Kidney tubule cell (primary cell): ENCODE measurements around the gene C5.
A peak's percentile ranks its signal among the peaks of the same experiment; 100 is the strongest.

Experiments used
- DNase-seq: peaks from one replicate; pipeline ENCODE4 v3.0.0-alpha.2; 2018; ENCODE audit warnings: low spot score

Gene C5

DNA sequence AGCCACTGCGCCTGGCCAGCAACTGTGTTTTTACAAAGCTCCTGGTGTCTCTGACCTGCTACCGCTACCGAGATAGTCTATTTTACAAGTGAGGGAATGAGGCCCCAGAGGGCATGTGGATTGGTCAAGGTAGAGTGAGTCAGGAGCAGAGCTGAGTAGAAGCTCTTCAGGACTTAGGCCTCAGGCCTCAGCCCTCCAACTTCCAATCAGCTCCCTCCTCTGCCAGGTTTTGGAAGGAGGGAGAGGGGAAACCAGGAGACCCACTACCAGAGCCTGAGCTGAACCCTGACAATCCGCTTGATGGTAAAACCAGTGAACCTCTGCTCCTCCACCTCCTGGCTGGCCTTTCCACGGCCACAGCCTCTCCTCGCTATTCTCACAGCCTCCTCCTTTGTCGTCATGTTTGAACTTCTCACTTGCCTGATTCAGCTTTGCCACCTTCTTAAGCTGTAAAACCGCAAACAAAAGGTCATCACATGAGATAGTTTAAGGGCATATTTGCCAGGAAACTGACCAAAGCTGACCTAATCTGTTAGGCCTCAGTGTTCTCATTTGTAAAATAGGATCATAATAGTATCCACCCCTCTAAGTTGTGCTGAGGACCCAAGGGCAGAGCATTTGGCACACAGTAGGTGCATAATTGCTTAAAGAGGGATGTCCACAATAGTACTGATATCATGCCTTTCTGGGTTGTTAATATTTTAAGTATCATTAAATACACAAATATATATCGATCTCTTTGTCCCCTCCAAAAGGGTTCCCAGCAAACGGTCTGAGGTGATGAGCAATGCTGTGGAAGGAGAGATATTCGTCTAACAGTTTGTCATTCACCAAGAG, 125.2 kb downstream of the C5 start:
- peak; percentile 43 for DNase-seq

DNA sequence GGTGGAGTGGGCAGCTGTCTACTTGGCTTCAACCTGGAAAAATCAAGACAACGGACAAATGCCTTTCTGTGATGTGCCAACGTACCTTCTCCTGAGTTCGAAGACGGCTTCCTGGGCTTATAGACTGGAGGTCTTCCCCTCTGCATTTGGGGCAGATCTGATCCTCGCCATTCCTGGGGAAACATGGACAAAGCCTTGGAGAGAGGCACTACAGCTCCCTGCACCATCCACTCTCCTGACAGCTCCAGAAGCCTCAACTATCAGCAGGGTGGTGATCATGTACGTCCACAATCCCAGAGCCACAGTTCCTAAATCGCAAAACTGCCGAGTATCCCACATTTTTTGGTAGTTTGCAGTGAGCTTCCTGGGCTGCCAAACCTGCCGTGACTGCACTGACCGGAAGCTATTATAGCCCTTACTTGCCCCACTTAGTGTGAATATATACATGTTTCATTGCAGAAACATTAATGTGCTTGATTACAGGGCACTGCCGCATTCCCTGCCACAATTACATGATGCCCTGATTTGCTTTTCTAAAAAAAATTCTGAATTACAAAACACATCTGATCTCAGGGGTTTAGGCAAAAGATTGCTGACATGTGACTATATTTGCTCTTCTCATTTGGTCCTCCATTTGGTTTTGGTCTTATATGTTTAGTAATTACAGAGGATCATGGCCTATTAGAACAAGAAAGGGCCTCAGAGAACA, 126.3 kb downstream of the C5 start:
- no peak for DNase-seq

DNA sequence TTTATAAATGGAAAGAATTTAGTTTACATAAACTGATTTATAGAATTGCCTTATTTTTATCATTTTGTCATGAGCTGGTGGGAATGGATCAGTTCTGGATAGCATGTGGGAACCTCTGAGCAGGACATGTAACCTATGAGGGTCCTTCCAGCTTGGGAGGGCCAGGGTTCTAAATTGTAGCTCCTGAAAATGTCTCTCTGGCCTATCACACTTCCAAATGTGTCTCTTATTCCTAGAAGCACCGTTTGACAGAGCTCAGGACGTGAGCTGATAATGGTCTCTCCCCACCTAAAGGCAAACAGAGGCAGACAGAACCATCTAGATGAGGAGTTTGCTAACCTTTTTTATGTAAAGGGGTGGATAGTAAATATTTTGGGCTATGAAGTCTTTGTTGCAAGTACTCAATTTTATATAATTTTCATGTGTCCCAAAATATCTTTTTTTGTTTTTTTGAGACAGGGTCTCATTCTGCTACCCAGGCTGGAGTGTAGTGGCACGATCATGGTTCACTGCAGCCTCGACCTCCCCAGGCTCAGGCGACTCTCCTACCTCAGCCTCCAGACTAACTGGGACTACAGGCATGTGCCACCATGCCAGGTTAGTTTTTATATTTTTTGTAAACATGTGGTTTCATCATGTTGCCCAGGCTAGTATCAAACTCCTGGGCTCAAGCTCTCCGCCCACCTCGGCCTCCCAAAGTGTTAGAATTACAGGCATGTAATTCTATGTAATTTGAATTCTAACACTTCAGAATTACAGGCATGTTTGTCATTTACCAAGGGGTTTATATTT, 127.5 kb downstream of the C5 start:
- no peak for DNase-seq

DNA sequence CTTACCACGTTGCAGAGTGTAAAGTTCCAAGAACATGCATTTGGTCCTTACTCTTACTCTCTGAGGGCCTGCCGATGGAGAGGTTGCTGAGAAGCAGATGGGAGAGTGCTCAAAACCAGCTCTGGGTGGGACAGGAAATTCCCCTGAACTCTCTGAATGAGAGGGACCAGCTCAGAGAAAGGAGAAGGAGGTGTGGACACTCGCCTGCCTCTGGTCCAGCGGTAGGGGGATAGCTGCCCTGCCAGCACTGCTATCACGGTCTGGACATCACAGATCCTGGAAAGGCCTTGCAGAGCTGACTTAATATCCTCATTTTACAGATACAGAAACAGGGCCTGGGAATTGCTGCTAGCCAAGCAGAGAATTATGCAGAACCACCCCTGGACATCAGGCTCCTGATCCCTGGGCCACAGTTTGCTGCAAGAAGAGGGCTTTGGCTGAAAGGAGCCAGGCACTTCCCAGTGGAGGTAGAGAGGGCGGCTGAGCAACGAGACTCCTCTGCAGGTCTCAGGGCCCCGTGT, 128.4 kb downstream of the C5 start:
- DNase-seq = no peak

DNA sequence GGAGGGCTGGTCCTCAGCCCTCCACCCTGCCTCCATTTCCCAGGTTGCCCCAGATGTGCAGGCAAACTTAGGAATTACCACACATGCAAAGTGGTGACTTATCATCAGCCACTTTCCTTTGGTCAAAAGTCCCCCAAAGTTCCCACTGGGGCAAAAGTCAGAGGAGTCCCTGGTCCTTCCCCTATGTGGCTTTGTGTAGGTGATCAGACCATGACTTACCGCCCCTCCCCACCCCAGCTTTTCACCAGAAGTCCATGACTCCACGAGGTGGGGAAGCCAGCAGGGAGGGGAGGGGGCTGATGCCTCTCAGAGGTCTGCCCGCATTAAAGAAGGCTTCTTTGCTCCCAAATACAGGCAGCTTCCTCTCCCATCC, 129.3 kb downstream of the C5 start:
- no peak for DNase-seq

DNA sequence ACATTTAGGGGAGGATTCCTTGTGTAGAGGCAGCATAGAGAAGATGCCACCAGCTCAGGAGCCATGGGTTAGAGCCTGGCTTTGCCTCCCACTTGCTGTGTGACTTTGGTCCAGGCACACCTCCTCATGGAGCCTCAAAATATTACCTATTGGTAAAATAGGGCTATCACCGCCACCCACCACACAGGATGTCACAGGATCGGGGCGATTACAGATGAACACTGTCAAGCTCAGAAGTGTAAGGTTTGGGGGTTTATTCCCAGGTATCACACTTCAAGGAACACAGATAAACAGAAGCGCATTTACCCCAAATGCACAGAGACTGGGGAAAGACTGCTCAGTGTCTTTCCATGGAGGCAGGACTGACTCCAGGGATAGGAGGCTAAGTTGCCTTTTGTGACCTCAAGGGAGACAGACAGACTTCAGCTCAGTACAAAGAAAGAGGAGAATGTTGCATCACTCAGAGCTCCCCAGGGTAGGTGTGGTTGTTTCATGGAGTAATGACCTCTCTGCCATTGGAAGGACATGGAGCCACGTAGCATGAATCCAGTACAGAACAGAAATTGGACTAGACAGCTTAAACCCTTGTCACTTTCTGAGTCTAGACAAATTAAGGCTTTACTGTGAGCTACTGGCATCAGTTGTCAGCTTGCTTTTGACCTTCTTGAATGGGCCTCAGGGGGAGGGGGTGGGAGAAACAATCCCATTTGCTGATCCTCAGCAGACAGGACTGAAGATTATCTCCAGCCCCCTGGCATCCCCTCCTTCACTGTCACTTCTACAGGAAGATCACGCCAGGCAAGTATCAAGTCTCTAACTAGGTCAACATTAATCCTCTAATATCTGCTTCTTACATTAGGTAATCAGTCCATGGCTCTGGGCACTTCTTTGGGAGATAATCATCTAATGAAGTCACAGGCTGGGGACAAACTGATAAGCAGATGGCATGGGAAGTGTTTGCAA, 130.0 kb downstream of the C5 start:
- no peak for DNase-seq

DNA sequence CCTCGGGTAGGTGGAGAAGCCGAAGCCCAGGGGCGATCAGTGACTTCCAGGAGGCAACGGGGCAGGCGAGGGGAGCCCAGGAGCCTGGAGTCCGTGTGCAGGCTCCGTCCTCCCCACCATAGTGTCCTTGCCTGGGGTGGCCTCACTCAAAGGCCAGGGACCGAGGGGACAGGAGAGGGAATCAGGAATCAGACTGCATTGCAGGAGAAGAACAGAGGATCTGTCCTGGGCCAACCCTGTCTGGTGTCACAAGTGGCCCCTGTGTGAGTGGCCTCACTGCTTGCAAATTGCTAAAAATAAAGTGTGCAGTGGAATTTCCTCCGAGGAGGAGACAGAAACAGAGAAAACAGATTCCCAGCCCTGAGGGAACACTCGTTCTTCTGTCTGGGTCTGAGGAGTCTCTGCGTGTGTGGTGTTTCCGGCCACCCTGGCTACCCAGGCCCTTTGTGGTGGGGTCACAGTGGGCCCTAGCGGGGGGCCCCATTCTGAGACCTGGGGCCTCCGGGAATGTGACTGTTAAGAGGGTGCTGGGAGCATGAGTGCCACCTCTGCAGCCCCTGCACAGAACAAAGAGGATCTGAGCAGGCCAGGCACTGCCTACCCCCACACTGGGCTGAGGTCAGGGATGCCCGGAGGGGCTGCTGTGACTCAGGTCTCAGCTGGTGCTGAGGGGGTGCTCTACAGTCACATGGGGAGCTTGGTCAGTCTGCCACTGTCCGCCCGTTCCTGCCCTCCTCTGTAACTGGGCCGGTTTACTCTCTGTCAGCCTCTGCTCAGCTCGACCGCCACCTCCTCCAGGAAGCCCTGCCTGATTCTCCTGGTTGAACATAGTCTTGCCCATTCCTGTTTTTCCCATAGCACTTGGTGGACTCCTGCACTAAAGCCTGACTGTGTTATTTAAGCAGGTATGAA, 130.9 kb downstream of the C5 start:
- no peak for DNase-seq

DNA sequence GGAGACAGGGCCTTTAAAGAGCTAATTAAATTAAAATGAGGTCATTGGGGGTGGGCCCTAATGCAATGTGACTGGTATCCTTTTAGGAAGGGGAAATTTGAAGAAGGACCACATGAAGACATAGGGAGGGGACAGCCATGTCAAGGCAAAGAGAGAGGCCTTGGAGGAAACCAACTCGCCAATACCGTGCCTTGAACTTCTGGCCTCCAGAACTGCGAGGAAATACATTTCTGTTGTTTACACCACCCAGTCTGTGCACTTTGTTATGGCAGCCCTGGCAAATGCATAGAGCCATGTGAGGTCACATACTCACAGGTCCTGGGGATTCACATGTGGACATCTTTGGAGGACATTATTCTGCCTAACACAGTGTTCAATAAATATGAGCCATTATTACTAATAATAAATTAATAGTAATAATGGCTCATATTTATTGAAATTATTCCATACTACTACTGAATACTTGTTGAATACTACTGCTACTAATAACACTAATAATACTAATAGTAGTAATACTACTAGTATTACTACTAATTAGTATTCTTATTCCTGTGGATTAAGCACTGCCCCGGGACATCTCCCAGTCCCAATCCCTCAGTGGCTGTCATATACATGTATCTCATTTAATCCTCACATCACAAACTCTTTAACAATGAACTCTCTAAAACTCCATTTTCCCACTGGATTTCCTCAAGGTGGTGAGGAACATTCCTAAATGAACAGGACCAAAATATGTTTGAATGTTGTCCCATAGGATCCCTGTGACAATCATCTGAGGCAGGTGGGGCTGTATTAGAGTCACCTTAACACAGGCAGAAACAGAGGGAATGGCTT, 131.9 kb downstream of the C5 start:
- no peak for DNase-seq

DNA sequence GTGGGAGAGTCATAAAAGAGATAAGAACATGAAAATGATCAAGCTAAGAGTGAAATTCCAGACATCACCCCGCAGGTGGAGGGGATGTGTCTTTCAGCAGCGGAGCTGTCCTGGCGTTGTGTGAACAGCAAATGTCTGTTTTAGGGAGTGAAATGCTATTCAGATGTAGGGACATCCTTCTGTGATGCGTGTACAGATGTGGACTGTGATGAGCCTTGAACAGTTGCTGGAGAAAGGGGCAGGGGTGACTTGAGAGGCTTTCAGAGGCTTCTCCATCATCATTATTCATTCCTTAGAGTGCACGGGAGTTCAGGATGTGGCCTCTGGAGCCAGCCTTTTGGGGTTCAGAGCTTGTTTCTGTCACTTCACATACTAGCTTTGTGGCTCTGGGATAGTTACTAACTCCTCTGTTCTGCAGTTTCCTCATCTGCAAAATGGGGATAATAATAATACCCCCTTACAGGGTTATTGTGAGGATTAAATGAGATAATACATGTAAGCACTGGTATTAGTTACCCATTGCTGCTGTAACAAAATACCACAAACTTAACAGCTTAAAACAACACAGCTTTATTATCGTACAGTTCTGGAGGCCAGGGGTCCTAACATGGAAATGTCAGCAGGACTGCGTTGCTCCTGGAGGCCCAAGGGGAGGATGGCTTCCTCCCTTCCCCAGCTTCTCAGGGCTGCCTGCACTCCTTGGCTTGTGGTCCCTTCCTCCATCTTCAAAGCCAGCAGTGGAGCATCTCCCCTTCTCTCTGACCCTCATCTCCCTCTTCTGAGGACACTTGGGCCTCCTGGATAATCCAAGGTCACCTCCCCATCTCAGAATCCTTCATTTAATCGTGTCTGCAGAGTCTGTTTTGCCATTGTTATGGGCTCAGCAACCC, 132.8 kb downstream of the C5 start:
- DNase-seq = no peak

DNA sequence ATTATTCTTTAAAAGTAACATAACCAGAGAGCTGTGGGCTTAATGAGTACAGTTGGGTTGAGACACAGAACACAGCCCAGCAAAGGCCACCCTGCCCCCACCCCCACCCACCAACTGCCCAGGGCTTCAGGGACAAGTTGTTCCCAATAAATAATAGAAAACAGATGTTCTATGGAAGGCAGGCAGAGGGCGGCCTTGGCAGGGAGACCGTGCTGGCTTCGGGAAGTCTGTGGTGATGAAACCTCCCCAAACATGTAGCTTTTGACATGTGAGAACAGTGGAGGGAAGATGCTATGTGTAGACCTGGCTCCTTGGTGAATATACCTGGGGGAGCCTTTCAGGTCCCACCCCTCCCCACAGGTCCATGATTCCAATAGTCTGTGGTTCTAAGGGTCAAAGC, 133.5 kb downstream of the C5 start:
- no peak for DNase-seq

DNA sequence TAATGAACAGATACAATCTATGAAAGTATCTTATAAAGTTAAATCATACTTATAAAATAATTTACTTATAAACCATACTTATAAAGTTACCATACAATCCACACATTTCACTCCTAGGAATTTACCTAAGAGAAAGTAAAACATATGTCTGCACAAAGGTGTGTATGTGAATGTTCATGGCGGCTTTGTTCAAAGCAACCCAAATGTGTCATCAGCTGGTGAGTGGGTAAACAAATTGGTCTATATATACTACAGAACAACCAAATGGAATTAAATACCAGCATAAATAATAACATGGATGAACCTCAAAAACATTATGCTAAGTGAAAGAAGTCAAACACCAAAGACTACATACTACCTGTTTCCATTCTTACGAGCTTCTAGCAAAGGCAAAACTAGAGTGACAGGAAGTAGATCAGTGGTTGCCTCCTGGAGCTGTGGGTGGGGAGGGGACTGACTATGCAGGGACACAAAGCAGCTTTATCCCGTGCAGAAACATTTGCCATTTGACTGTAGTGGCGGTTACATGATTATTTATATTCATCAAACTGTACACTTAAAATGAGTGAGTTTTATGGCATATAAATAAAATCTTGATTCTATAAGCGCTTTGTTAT, 134.1 kb downstream of the C5 start:
- no peak for DNase-seq

DNA sequence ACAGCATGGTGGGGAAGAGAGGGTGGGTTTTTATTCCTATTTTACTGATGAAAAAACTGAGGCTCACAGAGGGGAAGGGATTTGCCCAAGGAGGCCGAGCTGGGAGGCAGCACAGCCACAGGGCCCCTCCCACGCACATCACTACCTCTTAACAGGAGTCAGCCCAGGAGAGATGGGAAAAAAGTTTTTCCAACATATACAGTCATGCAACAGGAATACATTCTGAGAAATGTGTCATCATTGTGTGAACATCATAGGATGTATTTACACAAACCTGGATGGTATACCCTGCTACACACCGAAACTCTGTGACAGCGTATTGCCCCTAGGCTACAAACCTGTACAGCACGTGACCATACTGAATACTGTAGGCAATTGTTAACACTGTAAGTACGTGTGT, 135.1 kb downstream of the C5 start:
- DNase-seq = peak; percentile 46

DNA sequence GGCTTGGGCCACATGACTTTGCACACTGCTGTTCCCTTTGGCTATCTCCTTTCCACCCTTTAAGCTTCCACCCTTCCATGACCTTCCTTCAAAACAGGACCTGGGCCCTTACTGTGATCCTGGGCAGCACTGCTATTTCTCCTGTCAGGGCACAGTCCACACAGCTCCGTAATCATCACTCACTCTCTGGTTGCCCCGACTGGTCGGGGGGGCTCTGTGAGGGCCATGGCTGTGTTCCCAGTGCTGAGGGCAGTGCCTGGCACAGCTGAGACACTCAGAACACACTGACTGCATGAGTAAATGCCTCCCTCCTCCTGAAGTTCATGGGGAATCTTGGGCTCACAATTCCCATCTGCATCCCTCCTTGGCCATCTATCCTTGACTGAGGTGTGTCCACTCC, 135.7 kb downstream of the C5 start:
- DNase-seq = no peak

DNA sequence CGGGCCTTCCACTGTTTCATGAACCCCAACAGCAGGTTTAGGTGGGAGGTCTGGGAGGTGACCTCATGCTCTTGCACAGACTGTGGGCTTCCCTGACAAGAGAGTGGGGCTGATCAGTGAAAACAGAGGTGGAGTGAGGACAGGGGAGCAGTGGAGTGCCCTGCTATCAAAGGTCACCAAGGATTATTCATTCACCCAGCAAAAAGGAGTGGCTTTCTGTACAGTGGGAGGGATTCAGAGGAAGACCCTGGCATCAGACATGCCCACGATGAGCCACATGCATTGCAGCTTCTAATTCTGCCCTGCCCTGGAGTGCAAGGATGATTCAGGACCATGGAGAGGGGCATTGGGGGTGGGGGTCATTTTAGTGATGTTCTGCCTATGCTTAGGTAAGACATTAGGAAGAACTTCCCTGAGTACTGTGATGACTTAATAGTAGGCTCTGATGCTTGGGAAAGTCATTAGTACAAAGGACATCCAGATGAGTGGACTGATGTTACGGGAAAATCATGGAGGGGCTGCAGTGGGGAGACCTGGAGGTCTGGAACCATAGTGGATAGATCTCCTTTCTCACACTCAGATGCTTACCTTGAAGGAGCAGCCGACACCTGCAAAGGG, 136.3 kb downstream of the C5 start:
- no peak for DNase-seq

DNA sequence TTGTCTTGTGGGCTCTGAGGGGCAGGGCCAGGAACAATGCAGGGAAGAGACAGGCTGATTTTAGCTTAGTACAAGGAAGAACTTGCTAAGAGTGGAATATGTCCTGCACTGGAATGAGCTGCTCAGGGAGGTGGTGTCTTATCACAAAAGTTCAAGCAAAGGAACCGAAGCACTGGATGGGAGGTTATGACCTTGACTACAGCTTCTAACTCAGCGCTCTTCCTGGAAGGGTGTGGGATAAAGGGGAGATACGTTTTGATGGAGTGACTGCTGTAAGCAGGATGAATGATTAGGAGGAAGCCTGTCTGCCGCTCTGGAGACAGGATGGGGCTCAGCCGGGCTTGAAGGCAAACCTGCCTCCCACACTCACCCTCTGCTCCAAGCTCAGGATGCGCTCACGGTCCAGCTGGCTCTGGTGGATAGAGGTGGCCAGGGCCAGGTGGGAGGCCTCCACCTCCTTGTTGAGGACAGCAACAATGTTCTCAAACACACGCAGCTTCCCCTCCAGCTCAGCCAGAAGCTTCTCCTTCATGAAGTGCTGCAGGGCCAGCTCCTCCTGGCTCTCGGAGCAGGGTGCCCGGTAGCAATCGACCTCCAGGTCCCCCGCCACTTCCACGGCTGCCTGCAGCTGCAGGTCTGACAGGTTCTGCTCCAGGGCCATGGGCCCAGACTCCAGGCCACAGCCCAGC, 137.0 kb downstream of the C5 start:
- no peak for DNase-seq

DNA sequence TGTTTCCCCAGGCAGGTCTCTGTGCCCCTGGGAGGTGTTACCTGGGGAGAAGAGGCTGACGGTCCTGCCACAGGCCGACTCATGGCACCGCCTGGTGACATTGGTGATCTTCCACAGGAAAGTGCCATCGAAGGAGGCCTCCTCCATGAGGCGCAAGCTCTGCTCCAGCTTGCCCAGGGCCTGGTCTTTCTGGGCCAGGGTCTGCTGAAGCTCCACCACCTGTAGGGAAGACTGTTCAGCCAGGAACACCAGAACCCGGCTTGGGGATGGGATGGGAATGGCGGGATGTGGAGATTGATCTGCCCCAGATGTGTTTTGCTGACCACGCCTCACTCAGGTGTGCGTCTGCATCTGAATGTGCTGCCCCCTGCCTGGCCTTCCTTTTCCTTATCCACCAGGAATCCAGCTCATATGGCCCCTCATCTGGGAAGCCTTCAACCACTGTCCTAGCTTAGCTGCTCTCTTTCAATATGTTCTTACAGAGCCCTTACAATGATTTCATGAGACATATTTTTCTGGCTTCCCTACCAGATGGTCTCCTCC, 138.7 kb downstream of the C5 start:
- DNase-seq = no peak

DNA sequence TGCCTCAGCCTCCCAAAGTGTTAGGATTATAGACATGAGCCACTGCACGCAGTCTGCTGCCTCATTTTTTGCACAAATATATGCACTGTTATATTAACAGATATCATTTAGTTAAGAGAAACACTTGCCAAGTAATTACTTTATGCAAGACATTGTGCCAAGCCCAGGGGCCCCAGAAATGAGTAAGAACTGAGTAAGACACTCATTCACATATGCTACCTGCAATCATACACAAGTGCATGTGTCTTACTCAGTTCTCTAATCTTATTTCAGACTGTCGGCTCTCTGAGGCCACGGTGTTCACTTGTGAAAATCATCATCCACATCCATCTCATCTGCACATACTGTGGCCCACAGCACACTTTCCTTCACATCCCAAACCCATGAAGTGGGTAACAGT, 139.4 kb downstream of the C5 start:
- peak; percentile 36 for DNase-seq
